Activated T-helper 1 cell treated with anti-CD3 and anti-CD28 coated beads, Interleukin-12 subunit alpha, Interleukin-12 subunit beta, Interleukin-2, Interleukin-4 antibody, amounts not matched to agents 30 ng/mL and 10 ng/mL and 1 ng/mL, durations not matched to agents 14 hours and 24 hours and 36 hours (primary cell): Measurements from ENCODE around the gene RGS17. TPM values are rescaled to one million over a fixed set of nuclear protein-coding genes. Genes with fewer than 3 reads are reported as not detected.
"Not testable (repeated sequence)": the region's sequence is repeated elsewhere in the genome, so short reads cannot be mapped to it uniquely, and the experiment has no call there.

ENCODE experiments used
- DNase-seq: peaks from one replicate; pipeline ENCODE4 v3.0.0; 2021; ENCODE audit warnings: low spot score
- H3K27ac Mint-ChIP-seq: one replicate; pipeline ENCODE4 v1.8.0; 2021; ENCODE audit warnings: mild to moderate bottlenecking, mixed read lengths
- H3K27me3 Mint-ChIP-seq: one replicate; pipeline ENCODE4 v1.8.0; 2022; ENCODE audit warnings: mild to moderate bottlenecking, moderate library complexity, mixed read lengths; ENCODE audit not compliant: insufficient read depth
- H3K36me3 Mint-ChIP-seq: one replicate; pipeline ENCODE4 v1.8.0; 2021; ENCODE audit warnings: low read depth, mixed read lengths
- H3K4me1 Mint-ChIP-seq: one replicate; pipeline ENCODE4 v1.8.0; 2021; ENCODE audit warnings: low read depth, mixed read lengths
- H3K4me3 Mint-ChIP-seq: one replicate; pipeline ENCODE4 v1.8.0; 2021; ENCODE audit warnings: mild to moderate bottlenecking, moderate library complexity, mixed read lengths
- H3K9me3 Mint-ChIP-seq: one replicate; pipeline ENCODE4 v1.8.0; 2021; ENCODE audit warnings: mixed read lengths
- intact Hi-C: fragments of 100-400 bp; cut with micrococcal nuclease; formaldehyde crosslinking; loops from one replicate; pipeline ENCODE4 v1.15.1; 2024
- total RNA-seq: library from RNA; stranded (reverse); gene quantifications from 2 replicates; pipeline ENCODE4 v1.2.3, GENCODE V29; 2022

RGS17 gene
- total RNA-seq, 1 donor from 2014 or later = not detected

- H3K9me3 Mint-ChIP-seq, H3K4me1 Mint-ChIP-seq, DNase-seq, H3K27ac Mint-ChIP-seq, intact Hi-C loops, H3K4me3 Mint-ChIP-seq, H3K36me3 Mint-ChIP-seq, H3K27me3 Mint-ChIP-seq: not testable (repeated sequence)
Measured at GRCh38 chr6:153111082-153111481, 20.0 kb downstream of the RGS17 start.

GRCh38 chr6:153110612-153111011 lies 20.5 kb downstream of the RGS17 start:
- DNase-seq, H3K4me3 Mint-ChIP-seq, H3K4me1 Mint-ChIP-seq, H3K36me3 Mint-ChIP-seq, H3K27me3 Mint-ChIP-seq, intact Hi-C loops, H3K9me3 Mint-ChIP-seq, H3K27ac Mint-ChIP-seq: not testable (repeated sequence)

- no peak overlapping the region for H3K4me3 Mint-ChIP-seq
- H3K36me3 Mint-ChIP-seq = no peaks in the 10 kb centered on the region
- no peaks in the 10 kb centered on the region for H3K4me1 Mint-ChIP-seq
- H3K9me3 Mint-ChIP-seq = peaks cover 5% of the 10 kb centered on the region
- intact Hi-C loops = no loop called here
- H3K27ac Mint-ChIP-seq = no peak overlapping the region
- peaks cover 1% of the 10 kb centered on the region for H3K27me3 Mint-ChIP-seq
- DNase-seq = no peak
Measured at GRCh38 chr6:153108315-153108714, 22.8 kb downstream of the RGS17 start.

DNA sequence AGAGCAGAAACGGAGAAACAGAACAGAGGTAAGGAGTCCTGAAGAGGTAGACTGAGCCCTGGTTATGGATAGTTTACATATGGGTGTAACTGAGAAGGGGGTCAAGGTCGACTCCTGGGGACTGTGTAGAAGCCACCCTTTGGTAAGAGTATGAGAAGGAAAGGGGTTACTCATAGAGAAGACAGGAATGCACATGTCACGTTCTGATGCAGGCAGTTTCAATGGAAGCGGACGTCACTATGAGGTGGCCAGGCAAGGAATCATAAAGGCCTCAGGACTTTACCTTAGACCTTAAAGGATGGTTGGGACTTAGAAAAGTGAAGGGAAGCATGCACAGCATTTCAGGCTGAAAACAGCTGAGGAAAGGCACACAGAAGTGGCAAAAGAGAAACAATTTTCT lies 25.1 kb downstream of the RGS17 start:
- intact Hi-C loops = no loop called here
- Mint-ChIP-seq H3K27me3 (peaks cover 2% of the 10 kb centered on the region), H3K27ac (no peak overlapping the region), H3K36me3 (no peaks in the 10 kb centered on the region), H3K9me3 (no peaks in the 10 kb centered on the region), H3K4me3 (no peak overlapping the region), H3K4me1 (no peaks in the 10 kb centered on the region)
- no peak for DNase-seq

GRCh38 chr6:153104220-153104619 lies 26.9 kb downstream of the RGS17 start:
- intact Hi-C loops = no loop called here
- no peak overlapping the region for H3K4me3 Mint-ChIP-seq
- H3K36me3 Mint-ChIP-seq = no peaks in the 10 kb centered on the region
- no peaks in the 10 kb centered on the region for H3K9me3 Mint-ChIP-seq
- H3K4me1 Mint-ChIP-seq = no peaks in the 10 kb centered on the region
- H3K27me3 Mint-ChIP-seq = peaks cover 2% of the 10 kb centered on the region
- no peak overlapping the region for H3K27ac Mint-ChIP-seq
- no peak for DNase-seq

DNA sequence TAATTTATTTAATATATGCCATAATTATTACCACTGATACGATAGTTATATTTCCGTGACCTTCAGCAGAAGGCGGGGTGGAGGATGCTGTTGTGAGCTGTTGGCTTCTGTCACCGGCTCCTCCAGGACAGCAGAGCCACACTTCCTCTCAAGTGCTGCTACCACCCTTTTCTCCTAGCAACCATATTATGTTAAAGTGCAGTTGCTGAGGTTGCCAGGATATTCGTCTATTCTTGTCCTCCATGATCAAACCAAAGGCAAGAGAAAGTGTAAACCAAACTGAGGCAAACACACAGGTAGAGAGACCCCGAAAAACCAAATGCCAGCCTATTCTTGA lies 27.8 kb downstream of the RGS17 start:
- no peaks in the 10 kb centered on the region for H3K36me3 Mint-ChIP-seq
- no peak for DNase-seq
- H3K27me3 Mint-ChIP-seq = peaks cover 4% of the 10 kb centered on the region
- no peak overlapping the region for H3K4me3 Mint-ChIP-seq
- no peaks in the 10 kb centered on the region for H3K9me3 Mint-ChIP-seq
- H3K27ac Mint-ChIP-seq = no peak overlapping the region
- intact Hi-C loops = no loop called here
- no peaks in the 10 kb centered on the region for H3K4me1 Mint-ChIP-seq

DNA sequence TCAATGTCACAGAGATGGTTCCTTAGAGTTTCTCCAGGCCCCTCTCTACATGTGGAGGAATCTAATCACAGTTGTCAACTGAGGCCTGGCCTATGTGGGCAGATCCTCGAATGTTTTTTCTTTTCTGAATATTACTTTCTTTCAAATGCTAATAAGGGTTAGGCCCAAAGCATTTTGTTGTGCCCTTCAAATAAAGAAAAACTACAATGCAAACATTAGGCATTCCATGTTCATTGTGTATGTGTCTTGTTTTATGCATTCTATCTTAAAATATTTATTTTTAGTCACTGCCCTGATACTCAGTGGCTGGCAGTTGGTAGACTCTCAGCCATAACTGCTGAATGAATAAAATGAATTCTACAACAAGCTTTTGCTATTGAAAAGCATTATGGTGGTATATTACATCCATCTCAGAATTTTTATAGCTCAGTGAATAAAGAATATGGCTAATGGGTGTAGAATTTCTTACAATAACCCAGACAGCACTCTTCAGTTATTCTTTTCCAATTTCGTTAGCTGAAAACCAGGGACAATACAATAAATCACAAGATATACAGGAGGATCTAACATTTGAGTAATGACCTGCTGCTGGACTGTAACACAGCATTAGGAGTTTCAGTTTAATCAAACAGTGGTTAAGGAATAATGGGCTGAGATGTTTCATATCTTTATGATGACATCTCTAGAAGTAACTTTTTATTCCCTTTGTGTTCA lies 28.3 kb downstream of the RGS17 start:
- Mint-ChIP-seq H3K4me1 (no peaks in the 10 kb centered on the region), H3K4me3 (no peak overlapping the region), H3K27ac (no peak overlapping the region), H3K27me3 (peaks cover 4% of the 10 kb centered on the region), H3K9me3 (no peaks in the 10 kb centered on the region), H3K36me3 (no peaks in the 10 kb centered on the region)
- intact Hi-C loops = no loop called here
- DNase-seq = no peak

DNA sequence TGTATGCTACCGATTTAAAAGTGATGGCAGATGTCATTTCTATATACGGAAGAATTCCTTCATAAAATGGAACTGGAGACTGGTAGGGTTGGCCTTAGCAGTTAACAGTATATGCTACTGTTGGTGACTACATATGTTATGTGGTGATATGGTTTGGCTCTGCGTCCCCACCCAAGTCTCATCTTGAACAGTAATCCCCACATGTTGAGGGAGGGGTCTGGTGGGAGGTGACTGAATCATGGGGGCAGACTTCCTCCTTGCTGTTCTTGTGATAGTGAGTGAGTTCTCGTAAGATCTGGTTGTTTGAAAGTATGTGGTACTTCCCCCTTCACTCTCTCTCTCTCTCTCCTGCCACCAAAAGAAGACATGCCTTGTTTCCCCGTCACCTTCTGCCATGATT lies 29.6 kb downstream of the RGS17 start:
- intact Hi-C loops = no loop called here
- peaks cover 4% of the 10 kb centered on the region for H3K27me3 Mint-ChIP-seq
- H3K4me3 Mint-ChIP-seq = no peak overlapping the region
- no peaks in the 10 kb centered on the region for H3K9me3 Mint-ChIP-seq
- no peaks in the 10 kb centered on the region for H3K36me3 Mint-ChIP-seq
- DNase-seq = no peak
- H3K4me1 Mint-ChIP-seq = no peaks in the 10 kb centered on the region
- no peak overlapping the region for H3K27ac Mint-ChIP-seq

GRCh38 chr6:153099636-153100035 lies 31.4 kb downstream of the RGS17 start:
- H3K4me1 Mint-ChIP-seq = no peaks in the 10 kb centered on the region
- intact Hi-C loops = no loop called here
- no peak overlapping the region for H3K4me3 Mint-ChIP-seq
- no peak for DNase-seq
- H3K27ac Mint-ChIP-seq = no peak overlapping the region
- no peaks in the 10 kb centered on the region for H3K36me3 Mint-ChIP-seq
- H3K9me3 Mint-ChIP-seq = no peaks in the 10 kb centered on the region
- peaks cover 4% of the 10 kb centered on the region for H3K27me3 Mint-ChIP-seq

DNA sequence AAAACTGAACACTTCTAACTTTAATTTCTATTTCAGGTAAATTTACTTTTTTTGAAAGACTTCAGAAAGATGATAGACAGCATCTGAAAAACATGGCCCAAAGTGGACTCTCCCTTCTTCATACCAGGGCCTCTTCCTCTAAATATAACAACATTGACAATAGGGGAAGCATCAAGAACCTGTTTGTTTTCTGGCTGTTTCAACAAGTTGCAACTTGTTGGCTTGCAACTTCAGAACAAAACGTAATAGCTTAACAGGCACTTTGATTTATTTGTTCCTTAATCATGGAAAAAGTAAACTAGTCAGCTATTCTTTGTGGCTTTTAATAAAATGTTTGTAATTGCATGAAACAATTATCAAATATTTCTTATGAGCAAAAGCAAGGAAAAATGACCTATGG lies 34.3 kb downstream of the RGS17 start:
- DNase-seq = no peak
- Mint-ChIP-seq H3K27me3 (peaks cover 3% of the 10 kb centered on the region), H3K4me1 (no peaks in the 10 kb centered on the region), H3K9me3 (no peaks in the 10 kb centered on the region), H3K27ac (no peak overlapping the region), H3K4me3 (no peak overlapping the region), H3K36me3 (no peaks in the 10 kb centered on the region)
- intact Hi-C loops = no loop called here

DNA sequence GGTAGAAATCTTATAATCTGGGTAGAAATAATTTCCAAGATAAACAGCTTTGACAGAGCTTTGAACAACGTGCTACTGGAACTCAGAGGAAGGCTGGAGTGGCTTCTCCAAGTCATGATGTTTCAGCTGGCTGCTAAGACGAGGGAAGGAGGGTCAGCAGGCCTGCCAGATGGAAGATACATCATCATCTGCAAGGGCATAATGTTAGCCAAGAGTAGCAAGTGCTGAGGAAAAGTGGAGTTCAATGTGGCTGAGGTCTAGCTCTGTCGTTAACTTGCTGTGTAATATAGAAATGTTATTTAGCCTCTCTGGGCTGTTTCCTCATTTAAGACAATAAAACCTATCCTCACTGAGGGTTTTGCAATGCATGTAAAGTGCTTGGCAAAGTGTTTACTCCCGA lies 35.1 kb downstream of the RGS17 start:
- Mint-ChIP-seq H3K36me3 (no peaks in the 10 kb centered on the region), H3K4me1 (no peaks in the 10 kb centered on the region), H3K9me3 (no peaks in the 10 kb centered on the region), H3K27me3 (peaks cover 3% of the 10 kb centered on the region), H3K27ac (no peak overlapping the region), H3K4me3 (no peak overlapping the region)
- intact Hi-C loops = no loop called here
- no peak for DNase-seq

DNA sequence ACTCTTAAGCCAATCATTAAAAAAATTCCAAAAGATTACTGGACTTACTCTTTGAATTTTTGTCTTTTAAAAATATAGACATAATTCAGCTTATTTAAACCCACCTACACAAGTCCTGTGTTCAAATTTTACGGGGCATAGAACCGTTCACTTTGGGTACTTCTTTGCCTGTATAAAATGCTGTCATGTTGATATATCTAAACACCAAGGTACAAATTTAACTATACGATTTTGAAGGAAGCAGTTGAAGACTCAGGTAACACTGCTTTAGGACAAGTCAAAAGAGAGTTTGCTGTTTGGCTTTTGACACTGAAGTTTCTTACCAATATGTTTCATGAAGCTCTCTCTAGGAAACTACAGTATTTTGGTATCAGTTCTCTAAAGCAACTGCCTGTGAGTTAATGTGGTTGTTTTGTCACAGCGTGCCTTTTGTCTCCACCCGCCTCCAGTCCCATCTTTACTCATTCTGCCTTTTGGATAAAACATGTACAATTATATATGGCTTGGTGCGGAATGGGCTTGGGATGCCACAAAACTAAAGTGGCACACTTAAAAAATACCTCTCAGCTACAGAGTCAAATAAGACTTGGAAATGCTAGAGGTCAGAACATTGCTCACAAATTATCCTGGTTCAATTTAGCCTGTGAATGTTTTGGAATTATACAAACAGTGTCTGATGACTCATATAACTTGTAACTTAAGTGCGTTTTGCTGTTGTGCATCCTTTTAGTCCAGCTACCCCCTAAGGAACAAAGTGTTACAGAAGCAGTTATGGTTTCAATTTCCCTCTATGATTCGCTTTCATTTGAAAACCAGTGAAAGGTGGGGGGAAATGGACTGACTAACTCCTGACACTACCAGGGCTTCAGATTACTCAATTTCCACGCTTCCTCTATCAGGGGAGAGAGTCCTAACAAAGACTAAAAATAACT lies 38.7 kb downstream of the RGS17 start:
- Mint-ChIP-seq H3K36me3 (no peaks in the 10 kb centered on the region), H3K27me3 (no peaks in the 10 kb centered on the region), H3K27ac (no peak overlapping the region), H3K4me3 (no peak overlapping the region), H3K9me3 (no peaks in the 10 kb centered on the region), H3K4me1 (no peaks in the 10 kb centered on the region)
- intact Hi-C loops = no loop called here
- DNase-seq = no peak

DNA sequence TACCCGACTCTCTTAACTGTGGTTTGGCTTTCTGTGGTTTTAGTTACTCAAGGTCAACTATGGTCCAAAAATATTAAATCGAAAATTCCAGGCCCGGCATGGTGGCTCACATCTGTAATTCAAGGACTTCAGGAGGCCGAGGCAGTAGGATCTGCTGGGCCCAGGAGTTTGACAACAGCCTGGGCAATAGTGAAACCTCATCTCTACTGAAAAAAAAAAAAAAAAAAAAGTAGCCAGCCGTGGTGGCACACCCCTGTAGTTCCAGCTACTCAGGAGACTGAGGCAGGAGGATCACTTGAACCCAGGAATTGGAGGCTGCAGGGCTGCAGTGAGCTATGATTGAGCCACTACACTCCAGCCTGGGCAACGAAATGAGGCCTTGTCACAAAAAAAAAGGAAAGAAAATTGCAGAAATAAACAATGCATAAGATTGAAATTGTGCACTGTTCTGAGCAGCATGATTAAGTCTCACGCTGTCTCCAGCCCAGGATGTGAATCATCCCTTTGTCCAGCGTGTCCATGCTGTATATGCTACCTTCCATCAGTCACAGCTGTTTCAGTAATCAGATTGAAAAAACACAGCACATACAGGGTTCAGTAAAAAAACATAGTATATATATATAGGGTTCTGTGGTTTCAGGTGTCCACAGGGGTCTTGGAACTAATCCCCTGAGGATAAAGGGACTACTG lies 40.7 kb downstream of the RGS17 start:
- intact Hi-C loops = no loop called here
- H3K27me3 Mint-ChIP-seq = no peaks in the 10 kb centered on the region
- no peaks in the 10 kb centered on the region for H3K9me3 Mint-ChIP-seq

More for the DNA sequence above, 40.7 kb downstream of the RGS17 start:
- H3K4me1 Mint-ChIP-seq = no peaks in the 10 kb centered on the region
- no peaks in the 10 kb centered on the region for H3K36me3 Mint-ChIP-seq
- DNase-seq = no peak
- H3K27ac Mint-ChIP-seq = no peak overlapping the region
- H3K4me3 Mint-ChIP-seq = no peak overlapping the region
